Stimulated activated CD8-positive, alpha-beta memory T cell treated with anti-CD3 and anti-CD28 coated beads, Interleukin-4, amount 100 ng/mL, for 48 hours (primary cell): ENCODE measurements around the gene C3orf52.

Experiments used
- DNase-seq: peaks from one replicate; pipeline ENCODE4 v3.0.0-alpha.2; 2020

Gene C3orf52

DNA sequence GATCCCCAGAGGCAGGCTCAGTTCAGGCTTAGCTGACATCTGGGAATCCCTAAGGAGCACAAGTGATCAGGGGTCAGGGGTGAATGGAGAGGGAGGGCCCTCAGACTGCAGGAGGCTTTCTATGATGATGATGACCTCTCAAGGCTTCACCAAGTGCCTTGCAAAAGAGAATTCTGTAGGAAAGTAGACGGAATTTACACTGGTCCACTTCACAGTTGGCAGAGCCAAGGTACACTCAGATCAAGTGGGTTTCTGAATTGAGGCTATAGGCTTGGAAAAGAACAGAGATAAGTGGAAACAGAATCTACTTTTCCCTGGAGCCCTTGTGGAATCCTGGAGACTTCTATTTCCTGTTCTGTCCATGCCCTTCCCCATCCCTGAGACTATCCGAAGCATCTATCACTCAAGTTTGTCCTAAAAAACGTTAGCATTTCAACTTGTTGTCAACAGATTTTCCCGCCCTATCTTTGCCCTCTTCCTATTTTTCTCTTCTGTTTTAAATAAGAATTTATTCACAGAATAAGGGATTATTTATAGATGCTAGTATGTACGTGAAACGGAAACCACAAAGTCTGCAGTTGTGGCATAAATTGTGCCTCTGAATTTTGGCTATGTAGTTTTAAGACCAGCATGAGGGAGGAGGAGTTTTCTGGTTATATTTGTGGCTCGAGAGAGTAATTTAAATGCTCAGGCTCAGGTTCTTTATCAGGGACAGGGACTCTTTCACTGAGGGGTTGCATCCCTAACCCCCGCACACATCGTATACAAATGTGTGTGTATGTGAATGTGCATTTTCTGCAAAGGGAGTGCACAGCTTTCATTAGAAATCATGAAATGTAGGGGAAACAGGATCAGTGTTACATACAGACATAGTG is 34.0 kb downstream of the C3orf52 start:
- no peak for DNase-seq

- no peak for DNase-seq
Observed at GRCh38 chr3:112121577-112122547, 35.7 kb downstream of the C3orf52 start.

DNA sequence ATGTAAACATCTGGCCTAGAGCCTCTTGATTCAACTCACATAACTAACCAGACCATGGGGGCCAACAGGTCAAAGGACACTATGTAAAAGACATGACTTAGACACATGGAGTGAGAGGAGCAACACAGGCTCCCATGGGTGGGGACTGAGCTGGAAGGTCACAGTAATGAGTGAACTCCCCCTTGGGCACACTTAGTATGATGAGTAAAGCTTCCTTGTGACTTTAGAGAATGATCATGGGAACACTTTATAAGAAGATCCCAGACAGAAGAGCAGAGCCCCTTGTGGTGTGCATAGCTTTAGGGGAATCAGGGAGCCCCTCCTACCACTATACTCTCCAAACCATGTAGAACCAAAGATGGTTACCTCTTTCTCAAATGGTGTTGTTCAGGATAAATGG is 36.7 kb downstream of the C3orf52 start:
- DNase-seq, result no peak

GRCh38 chr3:112123548-112123947 is 37.4 kb downstream of the C3orf52 start:
- DNase-seq, result no peak

- no peak for DNase-seq
Observed at GRCh38 chr3:112124907-112125607, 38.9 kb downstream of the C3orf52 start.

GRCh38 chr3:112126511-112126911 is 40.3 kb downstream of the C3orf52 start:
- no peak for DNase-seq

GRCh38 chr3:112127522-112128494 is 41.6 kb downstream of the C3orf52 start:
- DNase-seq, result no peak

DNA sequence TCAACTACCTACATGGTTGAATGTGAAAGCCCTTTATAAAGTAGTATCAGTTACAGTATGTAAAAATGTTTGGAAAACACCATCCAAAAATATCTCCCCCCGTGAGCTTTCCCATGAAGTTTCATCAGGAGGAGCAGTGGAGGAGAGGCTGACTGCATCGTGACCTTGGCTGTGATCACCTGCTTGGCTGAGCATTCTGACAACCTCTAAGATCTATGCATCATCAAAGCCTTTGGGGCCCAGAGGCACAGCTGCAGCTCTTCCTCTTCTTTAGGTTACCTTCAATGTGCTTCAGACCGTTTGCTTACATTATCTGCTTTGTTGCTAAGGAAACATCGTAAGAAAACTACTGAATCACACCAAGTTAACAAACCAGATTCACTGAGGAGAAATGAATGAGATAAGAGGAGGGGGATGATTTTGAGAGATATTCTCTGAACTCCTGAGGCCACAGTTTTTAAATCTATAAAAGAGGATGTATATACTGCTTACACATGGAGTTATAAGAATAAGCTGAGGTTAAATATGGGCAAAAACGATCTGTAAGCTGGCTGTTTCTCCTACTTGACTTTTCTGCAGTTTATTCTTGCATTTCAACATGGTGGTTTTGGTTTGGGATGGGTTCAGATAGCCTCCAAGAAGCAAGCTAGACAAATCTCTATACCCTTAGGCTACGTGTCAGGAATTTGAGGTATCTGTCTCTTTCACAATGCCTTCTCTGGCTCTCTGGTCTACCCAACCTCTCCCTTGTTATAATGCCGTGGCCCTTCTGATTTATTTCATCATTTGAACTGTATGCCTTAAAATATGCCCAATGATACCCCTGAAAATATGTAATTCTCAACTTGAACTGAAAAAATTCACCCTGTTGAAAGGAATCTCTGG is 42.9 kb downstream of the C3orf52 start:
- DNase-seq, result peak; percentile 43

DNA sequence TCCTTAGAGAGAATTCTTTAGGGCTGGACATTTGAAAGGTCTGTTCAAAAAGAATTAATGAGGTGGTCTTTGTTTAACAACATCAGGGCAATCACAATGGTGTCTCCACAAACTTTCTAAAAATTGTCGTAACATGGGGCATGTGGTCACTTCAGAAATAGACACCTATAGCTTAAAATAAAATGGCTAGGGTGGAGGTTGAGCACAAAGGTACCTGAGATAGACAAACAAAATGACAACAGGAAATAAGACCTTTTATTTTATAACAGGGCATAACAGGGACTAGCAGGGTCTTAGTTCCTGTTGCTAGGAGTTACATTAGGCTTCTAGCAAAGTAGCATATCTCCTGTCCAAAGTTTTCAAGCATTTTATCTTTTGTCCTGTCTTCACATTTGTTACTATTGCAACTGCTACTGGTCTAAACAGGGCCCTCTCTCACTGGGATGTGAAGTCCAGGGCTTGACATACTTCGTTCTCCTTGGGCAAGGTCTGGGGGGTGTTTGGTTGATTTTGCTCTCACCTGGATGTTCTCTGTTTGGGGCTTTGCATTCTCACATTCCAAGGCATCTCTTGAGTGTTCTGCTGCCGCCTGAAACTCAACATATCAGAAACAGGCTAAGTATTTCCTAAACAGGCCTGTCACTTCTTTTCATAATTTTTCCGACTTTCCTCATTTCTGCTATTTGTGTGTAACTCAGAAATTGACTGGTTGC is 43.9 kb downstream of the C3orf52 start:
- DNase-seq, result no peak

DNA sequence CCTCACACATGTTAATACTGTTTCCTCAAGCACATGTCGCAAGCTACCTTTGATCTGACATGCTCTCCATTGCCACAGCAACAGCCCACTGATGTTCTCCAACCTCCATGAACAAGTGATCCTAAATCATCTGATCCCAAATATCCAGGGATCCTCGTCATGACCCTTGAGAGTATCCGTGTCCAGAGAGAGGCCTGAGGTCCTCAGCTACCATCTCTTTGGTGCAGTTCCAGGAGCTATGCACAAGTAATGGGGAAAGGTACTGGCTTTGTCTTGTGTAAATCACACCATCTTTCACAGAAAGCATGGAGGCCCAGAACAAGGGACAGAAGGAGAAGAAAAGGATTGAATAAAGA is 44.4 kb downstream of the C3orf52 start:
- DNase-seq, result no peak

GRCh38 chr3:112131111-112131510 is 44.9 kb downstream of the C3orf52 start:
- DNase-seq, result no peak

DNA sequence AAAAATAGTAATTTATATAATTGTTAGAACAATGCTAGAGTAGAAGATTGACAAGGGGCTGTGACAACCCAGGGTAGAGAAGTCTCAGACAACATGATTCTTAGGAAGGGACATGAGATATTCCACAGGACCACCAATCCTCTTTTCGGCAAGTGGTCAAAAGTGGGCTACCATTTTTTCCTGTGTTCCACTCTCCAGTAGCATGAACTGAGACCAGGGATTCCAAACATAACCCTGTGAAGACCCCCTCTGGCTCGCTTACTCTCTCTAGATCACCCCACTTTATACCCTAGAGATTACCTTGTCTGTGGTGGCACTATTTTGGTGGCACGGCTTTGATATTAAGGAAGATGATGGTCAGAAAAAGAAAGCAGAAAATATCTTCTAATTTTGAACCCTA is 45.9 kb downstream of the C3orf52 start:
- no peak for DNase-seq

DNA sequence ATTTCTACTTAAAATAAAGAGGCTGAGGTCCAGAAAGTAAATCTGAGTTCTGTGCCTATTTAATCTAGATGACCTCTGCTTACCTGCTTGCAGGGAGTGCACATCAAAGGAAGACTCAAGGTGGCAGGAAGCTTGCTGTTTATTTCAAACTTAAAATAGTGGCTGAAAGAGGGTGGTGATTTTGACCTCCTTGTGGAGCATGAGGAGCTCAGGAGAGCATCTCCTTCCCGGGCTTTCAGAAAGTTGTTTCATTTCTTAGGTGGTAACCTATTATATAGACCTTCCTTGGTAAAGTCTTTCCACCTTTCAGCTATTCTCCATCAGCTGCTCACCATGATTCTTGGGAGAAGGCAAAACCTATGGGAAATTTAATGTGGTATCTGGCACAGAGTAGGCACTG is 46.4 kb downstream of the C3orf52 start:
- DNase-seq, result no peak

DNA sequence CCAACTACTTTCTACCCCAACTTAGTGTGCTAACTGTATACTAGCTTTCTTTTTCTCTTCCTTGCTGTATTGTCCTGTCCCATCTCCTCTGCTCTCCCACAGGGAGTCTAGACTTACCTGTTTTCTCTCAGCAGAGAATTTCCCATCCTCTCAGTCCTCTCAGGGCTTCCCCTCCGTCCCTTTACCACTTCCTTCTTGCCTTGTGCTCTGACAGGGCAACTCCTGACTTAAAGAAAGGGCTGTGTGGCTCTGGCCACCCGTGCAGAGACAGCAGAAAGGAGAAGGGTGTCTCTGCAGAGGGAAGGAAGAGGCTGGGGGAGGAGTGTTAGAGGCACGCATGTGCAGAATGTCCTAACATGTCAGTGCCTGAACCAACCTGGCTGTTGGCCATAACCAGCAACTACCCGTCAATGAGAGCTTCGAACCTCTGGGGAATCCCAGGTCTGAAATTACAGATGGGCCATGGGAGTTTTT is 46.8 kb downstream of the C3orf52 start, which contains the start of gene GCSAM:
GCSAM (minus strand) TSS at position 274 of the 474 bp plus-strand sequence; CDS start at position 146, 128 bp downstream.
- peak; percentile 67 for DNase-seq

- DNase-seq, result no peak
Observed at GRCh38 chr3:112133626-112134334, 47.6 kb downstream of the C3orf52 start.

GRCh38 chr3:112134335-112135124 is 48.3 kb downstream of the C3orf52 start:
- no peak for DNase-seq

DNA sequence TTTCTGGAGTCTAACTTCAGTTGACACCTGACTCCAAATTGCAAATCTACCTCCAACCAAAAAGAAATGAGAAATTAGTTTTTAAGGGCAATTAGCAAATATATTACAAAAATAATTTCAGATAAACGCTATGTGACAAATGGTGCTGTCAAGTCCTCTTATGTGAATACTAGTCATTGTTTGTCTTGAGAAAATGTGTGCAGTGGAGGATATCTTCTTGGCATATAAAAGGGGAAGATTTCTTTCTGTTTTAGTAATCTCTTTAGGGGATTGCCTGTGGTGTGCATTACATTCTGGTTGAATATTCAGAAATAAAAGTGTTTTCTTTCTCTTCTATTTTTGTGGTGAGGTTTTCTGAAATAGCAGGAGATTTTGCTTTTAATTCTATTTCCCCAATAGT is 49.9 kb downstream of the C3orf52 start:
- no peak for DNase-seq

DNA sequence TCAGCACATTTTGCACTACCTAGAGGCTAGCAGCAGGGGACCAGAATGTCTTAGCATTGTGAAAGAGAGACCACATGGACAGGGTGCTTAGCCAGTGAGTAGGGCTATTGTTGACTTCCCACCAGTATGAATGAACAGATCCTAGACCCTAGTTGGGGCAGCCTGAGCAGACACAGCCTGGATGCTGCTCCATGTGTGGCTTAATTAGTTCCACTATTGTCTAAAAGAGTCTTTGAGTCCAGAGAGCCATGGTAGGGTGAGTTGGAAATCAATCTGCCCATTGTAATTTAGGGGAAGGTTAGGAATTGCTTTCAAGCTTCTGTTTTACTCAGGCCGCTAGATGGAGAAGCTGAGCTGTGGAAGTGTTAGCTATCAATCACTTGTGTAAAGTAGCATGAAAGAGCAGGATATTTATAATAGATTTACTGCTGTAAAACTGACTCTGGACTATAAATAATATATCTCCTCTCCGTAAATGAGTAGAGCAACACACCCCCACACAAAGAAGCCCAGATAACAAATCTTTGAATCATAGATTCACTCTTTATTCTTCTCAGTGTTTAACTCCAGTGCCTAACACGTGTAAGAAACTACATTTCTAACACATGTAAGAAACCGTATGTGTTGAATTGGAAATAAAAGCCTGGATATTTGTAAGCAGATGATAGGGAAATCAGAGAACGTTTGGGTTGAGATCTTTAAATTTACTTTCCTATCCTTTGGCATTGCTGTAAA is 50.9 kb downstream of the C3orf52 start:
- DNase-seq, result no peak
